ENCODE results near the gene NECTIN3. TPM values are rescaled to one million over a fixed set of nuclear protein-coding genes. Genes with fewer than 3 reads are reported as not detected.

Gene NECTIN3
- total RNA-seq, 4 donors from 2014 or later: 4.3 to 9.7 (median 5.8) TPM

DNA sequence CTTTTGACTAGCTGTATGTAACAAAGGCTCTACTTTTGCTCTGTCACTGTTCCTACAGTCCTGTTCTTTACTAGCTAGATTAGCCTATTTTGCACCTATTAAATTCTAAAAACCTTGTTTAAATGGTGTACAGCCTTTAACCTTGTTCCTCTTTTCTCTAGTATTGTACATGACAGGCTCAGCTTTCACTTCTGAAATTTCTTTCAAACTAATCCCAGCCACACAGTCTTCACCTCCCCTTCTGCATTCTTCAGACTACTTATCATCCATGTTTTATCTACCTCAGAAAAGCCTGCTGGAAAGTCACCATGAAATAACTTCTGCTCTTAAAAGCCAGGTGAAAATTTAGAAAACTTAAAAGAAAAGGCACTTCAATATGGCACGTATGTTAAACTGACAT lies 122.4 kb downstream of the NECTIN3 start:
- Histone ChIP-seq H3K27ac (no peak overlapping the region), H3K36me3 (no peaks in the 10 kb centered on the region), H3K9me3 (no peaks in the 10 kb centered on the region), H3K4me3 (no peak overlapping the region), H3K4me1 (no peaks in the 10 kb centered on the region), H3K27me3 (no peaks in the 10 kb centered on the region)
- in situ Hi-C loops (cut with MboI; ENCODE audit: low sequenced_read_pairs in 4 of 4): no loop called here
- DNase-seq: no peak
- TF ChIP-seq POLR2A (IDR thresholded peaks at IDR 0.05): no peak
- TF ChIP-seq, protein P1, sequence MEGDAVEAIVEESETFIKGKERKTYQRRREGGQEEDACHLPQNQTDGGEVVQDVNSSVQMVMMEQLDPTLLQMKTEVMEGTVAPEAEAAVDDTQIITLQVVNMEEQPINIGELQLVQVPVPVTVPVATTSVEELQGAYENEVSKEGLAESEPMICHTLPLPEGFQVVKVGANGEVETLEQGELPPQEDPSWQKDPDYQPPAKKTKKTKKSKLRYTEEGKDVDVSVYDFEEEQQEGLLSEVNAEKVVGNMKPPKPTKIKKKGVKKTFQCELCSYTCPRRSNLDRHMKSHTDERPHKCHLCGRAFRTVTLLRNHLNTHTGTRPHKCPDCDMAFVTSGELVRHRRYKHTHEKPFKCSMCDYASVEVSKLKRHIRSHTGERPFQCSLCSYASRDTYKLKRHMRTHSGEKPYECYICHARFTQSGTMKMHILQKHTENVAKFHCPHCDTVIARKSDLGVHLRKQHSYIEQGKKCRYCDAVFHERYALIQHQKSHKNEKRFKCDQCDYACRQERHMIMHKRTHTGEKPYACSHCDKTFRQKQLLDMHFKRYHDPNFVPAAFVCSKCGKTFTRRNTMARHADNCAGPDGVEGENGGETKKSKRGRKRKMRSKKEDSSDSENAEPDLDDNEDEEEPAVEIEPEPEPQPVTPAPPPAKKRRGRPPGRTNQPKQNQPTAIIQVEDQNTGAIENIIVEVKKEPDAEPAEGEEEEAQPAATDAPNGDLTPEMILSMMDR (IDR thresholded peaks at IDR 0.05 in 4 of 5, conservative IDR thresholded peaks at IDR 0.05 in 1 of 5): no peak
- no peak for ATAC-seq
- intact Hi-C loops (cut with DNase I; ENCODE audit: low total_unique reads): no loop called here

DNA sequence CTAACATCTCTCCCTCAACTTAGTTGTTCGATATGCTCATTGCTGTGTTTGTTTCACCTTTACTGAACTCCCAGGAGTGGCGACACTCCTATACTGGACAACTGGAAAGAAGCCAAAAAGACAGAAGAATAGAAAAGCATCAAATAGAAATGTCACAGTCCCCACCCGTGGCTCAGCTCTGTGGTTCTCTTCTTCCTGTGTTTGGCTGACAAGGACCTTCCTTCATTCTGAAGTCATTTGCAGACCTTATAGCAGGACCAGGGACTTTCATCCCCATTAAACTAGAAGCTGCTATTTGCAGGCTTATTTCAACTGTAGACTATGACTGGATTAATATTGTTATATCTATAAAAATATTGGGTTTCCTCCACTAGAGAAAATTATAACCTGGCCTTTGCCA lies 125.9 kb downstream of the NECTIN3 start:
- Histone ChIP-seq H3K4me3 (no peak overlapping the region), H3K27me3 (no peaks in the 10 kb centered on the region), H3K27ac (no peak overlapping the region), H3K4me1 (no peaks in the 10 kb centered on the region), H3K36me3 (no peaks in the 10 kb centered on the region), H3K9me3 (no peaks in the 10 kb centered on the region)
- in situ Hi-C loops (cut with MboI; ENCODE audit: low sequenced_read_pairs in 4 of 4) (no loop called here), intact Hi-C loops (cut with DNase I; ENCODE audit: low total_unique reads) (no loop called here)
- ATAC-seq (no peak), DNase-seq (no peak)
- no peak for TF ChIP-seq POLR2A (IDR thresholded peaks at IDR 0.05)
- TF ChIP-seq, protein P1 (IDR thresholded peaks at IDR 0.05 in 4 of 5, conservative IDR thresholded peaks at IDR 0.05 in 1 of 5): no peak

GRCh38 chr3:111200027-111200426 lies 128.4 kb downstream of the NECTIN3 start:
- Histone ChIP-seq H3K4me1 (no peaks in the 10 kb centered on the region), H3K4me3 (no peak overlapping the region), H3K27ac (no peak overlapping the region), H3K36me3 (no peaks in the 10 kb centered on the region), H3K27me3 (no peaks in the 10 kb centered on the region), H3K9me3 (no peaks in the 10 kb centered on the region)
- ATAC-seq: no peak
- DNase-seq: no peak
- in situ Hi-C loops (cut with MboI; ENCODE audit: low sequenced_read_pairs in 4 of 4): no loop called here
- no peak for TF ChIP-seq POLR2A (IDR thresholded peaks at IDR 0.05)
- TF ChIP-seq, protein P1 (IDR thresholded peaks at IDR 0.05 in 4 of 5, conservative IDR thresholded peaks at IDR 0.05 in 1 of 5): no peak
- intact Hi-C loops (cut with DNase I; ENCODE audit: low total_unique reads): no loop called here

DNA sequence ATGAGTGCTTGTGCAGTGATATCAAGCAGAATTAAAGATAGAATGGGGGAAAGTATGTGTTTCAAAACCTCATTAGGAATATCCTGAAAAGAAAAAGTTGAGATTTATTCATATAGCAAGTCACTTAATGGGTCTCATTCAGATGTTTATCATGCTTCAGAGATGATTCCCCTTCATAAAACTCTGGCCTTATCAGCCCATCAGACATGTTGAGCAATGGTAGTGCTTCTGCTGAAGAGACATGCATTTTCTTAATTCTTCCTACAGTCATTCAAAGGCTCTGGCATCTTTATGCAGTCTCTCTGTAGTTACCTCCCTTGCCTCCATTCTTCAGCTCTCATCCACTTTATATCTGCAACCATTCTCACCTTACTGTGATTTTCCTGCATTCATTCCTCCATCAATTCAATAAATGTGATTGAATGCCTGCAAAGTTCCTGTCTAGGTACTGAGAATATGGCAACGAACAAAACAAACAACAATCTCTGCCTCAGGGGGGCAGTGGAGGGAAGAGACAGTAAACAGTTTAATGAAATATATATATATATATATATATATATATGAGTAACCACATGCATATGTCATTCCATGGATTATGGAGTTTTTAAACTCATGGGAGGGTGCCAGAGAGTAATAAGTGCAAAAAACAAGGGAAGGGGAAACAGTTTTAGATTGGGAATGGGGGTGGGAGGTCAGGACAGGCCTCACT lies 138.5 kb downstream of the NECTIN3 start:
- in situ Hi-C loops (cut with MboI; ENCODE audit: low sequenced_read_pairs in 4 of 4): no loop called here
- Histone ChIP-seq H3K4me3 (no peak overlapping the region), H3K27me3 (no peaks in the 10 kb centered on the region), H3K36me3 (no peaks in the 10 kb centered on the region), H3K4me1 (no peaks in the 10 kb centered on the region), H3K27ac (no peak overlapping the region), H3K9me3 (no peaks in the 10 kb centered on the region)
- intact Hi-C loops (cut with DNase I; ENCODE audit: low total_unique reads): no loop called here
- TF ChIP-seq POLR2A (IDR thresholded peaks at IDR 0.05): no peak
- TF ChIP-seq, protein P1 (IDR thresholded peaks at IDR 0.05 in 4 of 5, conservative IDR thresholded peaks at IDR 0.05 in 1 of 5): no peak
- no peak for ATAC-seq
- DNase-seq: no peak

Data from gastrocnemius medialis (tissue), 4 donors.